Effector CD8-positive, alpha-beta T cell (primary cell): ENCODE results near the gene CLDN34.

Source experiments
- DNase-seq: peaks from one replicate; lab custom pipeline; 2025; lab: John Stamatoyannopoulos, UW
- total RNA-seq, 4 experiments: gene quantifications; one replicate each; lab custom pipeline; 2026; lab: John Stamatoyannopoulos, UW

Gene CLDN34
- 0 reads per million in 4 experiments for total RNA-seq

GRCh38 chrX:9966775-9967408 lies at the start of gene CLDN34:
Gene CLDN34 (plus strand): TSS chrX:9967358. CDS start chrX:9967358, 0 bp downstream.
- DNase-seq, result no peak

- no peak for DNase-seq
Observed at GRCh38 chrX:9917861-9918260, 49.3 kb upstream of the CLDN34 start.

GRCh38 chrX:9919632-9920172 lies 47.5 kb upstream of the CLDN34 start:
- no peak for DNase-seq

- DNase-seq, result no peak
Observed at GRCh38 chrX:9921407-9921806, 45.8 kb upstream of the CLDN34 start.

- no peak for DNase-seq
Observed at GRCh38 chrX:9923357-9923756, 43.8 kb upstream of the CLDN34 start.

GRCh38 chrX:9926002-9926401 lies 41.2 kb upstream of the CLDN34 start:
- DNase-seq, result no peak

GRCh38 chrX:9927698-9928482 lies 39.3 kb upstream of the CLDN34 start:
- no peak for DNase-seq

- no peak for DNase-seq
Observed at GRCh38 chrX:9935436-9935835, 31.7 kb upstream of the CLDN34 start.

- DNase-seq, result no peak
Observed at GRCh38 chrX:9937761-9938160, 29.4 kb upstream of the CLDN34 start.

GRCh38 chrX:9938516-9938915 lies 28.6 kb upstream of the CLDN34 start:
- DNase-seq, result no peak

- DNase-seq, result no peak
Observed at GRCh38 chrX:9940421-9940820, 26.7 kb upstream of the CLDN34 start.

GRCh38 chrX:9942086-9942485 lies 25.1 kb upstream of the CLDN34 start:
- no peak for DNase-seq

- DNase-seq, result no peak
Observed at GRCh38 chrX:9943420-9943819, 23.7 kb upstream of the CLDN34 start.

- DNase-seq, result no peak
Observed at GRCh38 chrX:9947131-9947794, 19.9 kb upstream of the CLDN34 start.

GRCh38 chrX:9948406-9948805 lies 18.8 kb upstream of the CLDN34 start:
- DNase-seq, result no peak

GRCh38 chrX:9952300-9952699 lies 14.9 kb upstream of the CLDN34 start:
- DNase-seq, result no peak

- no peak for DNase-seq
Observed at GRCh38 chrX:9953396-9953795, 13.8 kb upstream of the CLDN34 start.

GRCh38 chrX:9955506-9955905 lies 11.7 kb upstream of the CLDN34 start:
- no peak for DNase-seq

GRCh38 chrX:9957743-9958142 lies 9.4 kb upstream of the CLDN34 start:
- DNase-seq, result no peak

GRCh38 chrX:9958183-9958582 lies 9.0 kb upstream of the CLDN34 start:
- DNase-seq, result no peak

GRCh38 chrX:9961750-9962149 lies 5.4 kb upstream of the CLDN34 start:
- DNase-seq, result no peak

GRCh38 chrX:9977635-9978034 lies 10.5 kb downstream of the CLDN34 start:
- DNase-seq, result no peak

- no peak for DNase-seq
Observed at GRCh38 chrX:9980401-9980800, 13.2 kb downstream of the CLDN34 start.
